HUES48 (cell line): ENCODE measurements around the gene TEX13A.
"Not testable (repeated sequence)": the region's sequence is repeated elsewhere in the genome, so short reads cannot be mapped to it uniquely, and the experiment has no call there.

ENCODE experiments used
- H3K27ac ChIP-seq: one replicate; pipeline ENCODE4 v1.7.0; 2013; ENCODE audit warnings: low read depth, low read length, inconsistent platforms
- H3K27me3 ChIP-seq: 2 replicates; pipeline ENCODE4 v1.6.1; 2013; ENCODE audit warnings: mild to moderate bottlenecking, low read length; ENCODE audit not compliant: control insufficient read depth, insufficient read depth
- H3K36me3 ChIP-seq: 2 replicates; pipeline ENCODE4 v1.6.1; 2013; ENCODE audit warnings: low read length; ENCODE audit not compliant: control insufficient read depth, insufficient read depth
- H3K4me1 ChIP-seq: 2 replicates; pipeline ENCODE4 v1.6.1; 2013; ENCODE audit warnings: mild to moderate bottlenecking, low read length; ENCODE audit not compliant: control insufficient read depth, insufficient read depth
- H3K4me3 ChIP-seq: 2 replicates; pipeline ENCODE4 v1.5.1; 2013; ENCODE audit warnings: mild to moderate bottlenecking, low read depth, low read length
- H3K9ac ChIP-seq: 2 replicates; pipeline ENCODE4 v1.6.1; 2013; ENCODE audit warnings: mild to moderate bottlenecking, low read depth, low read length, moderate library complexity
- H3K9me3 ChIP-seq: 2 replicates; pipeline ENCODE4 v1.6.1; 2013; ENCODE audit warnings: low read length; ENCODE audit not compliant: control insufficient read depth, insufficient read depth

TEX13A gene

GRCh38 chrX:105220636-105221035, at the start of gene TEX13A:
Gene TEX13A, minus strand, starts transcription at chrX:105220694. Its CDS starts 297 bp downstream, at chrX:105220397.
- no peaks in the 10 kb centered on the region for H3K27me3 ChIP-seq
- no peaks in the 10 kb centered on the region for H3K9me3 ChIP-seq

GRCh38 chrX:105269386-105269785, 48.9 kb upstream of the TEX13A start:
- Histone ChIP-seq H3K27ac (no peak overlapping the region), H3K36me3 (no peaks in the 10 kb centered on the region), H3K9me3 (no peaks in the 10 kb centered on the region), H3K4me3 (no peak overlapping the region), H3K9ac (no peak overlapping the region), H3K27me3 (no peaks in the 10 kb centered on the region; the same call in 1 of the 2 replicates), H3K4me1 (no peaks in the 10 kb centered on the region)

More at GRCh38 chrX:105220636-105221035, at the start of gene TEX13A:
- no peak within 1 kb of the TSS for H3K4me3 ChIP-seq
- no peaks in the 10 kb centered on the region for H3K4me1 ChIP-seq
- no peaks in the 10 kb centered on the region for H3K36me3 ChIP-seq
- H3K27ac ChIP-seq: no peak within 1 kb of the TSS
- H3K9ac ChIP-seq: no peak within 1 kb of the TSS

GRCh38 chrX:105267167-105267566, 46.7 kb upstream of the TEX13A start:
- H3K36me3 ChIP-seq: no peaks in the 10 kb centered on the region
- no peak overlapping the region for H3K9ac ChIP-seq
- no peaks in the 10 kb centered on the region for H3K9me3 ChIP-seq

GRCh38 chrX:105266456-105266855, 46.0 kb upstream of the TEX13A start:
- no peak overlapping the region for H3K4me3 ChIP-seq
- no peak overlapping the region for H3K27ac ChIP-seq
- no peaks in the 10 kb centered on the region for H3K27me3 ChIP-seq
- H3K4me1 ChIP-seq: no peaks in the 10 kb centered on the region
- H3K36me3 ChIP-seq: no peaks in the 10 kb centered on the region
- H3K9me3 ChIP-seq: no peaks in the 10 kb centered on the region
- no peak overlapping the region for H3K9ac ChIP-seq

More at GRCh38 chrX:105267167-105267566, 46.7 kb upstream of the TEX13A start:
- H3K27ac ChIP-seq: no peak overlapping the region
- no peaks in the 10 kb centered on the region for H3K27me3 ChIP-seq
- H3K4me1 ChIP-seq: no peaks in the 10 kb centered on the region
- H3K4me3 ChIP-seq: no peak overlapping the region

- H3K27me3 ChIP-seq: no peaks in the 10 kb centered on the region
- no peaks in the 10 kb centered on the region for H3K36me3 ChIP-seq
- H3K4me3 ChIP-seq: no peak overlapping the region
- H3K27ac ChIP-seq: no peak overlapping the region
- no peaks in the 10 kb centered on the region for H3K9me3 ChIP-seq
- no peak overlapping the region for H3K9ac ChIP-seq
- no peaks in the 10 kb centered on the region for H3K4me1 ChIP-seq
These were observed 44.6 kb upstream of the TEX13A start for GRCh38 chrX:105265093-105265492.

- Histone ChIP-seq H3K9ac (no peak overlapping the region), H3K4me3 (no peak overlapping the region), H3K4me1 (no peaks in the 10 kb centered on the region), H3K27ac (no peak overlapping the region), H3K27me3 (no peaks in the 10 kb centered on the region), H3K36me3 (no peaks in the 10 kb centered on the region), H3K9me3 (no peaks in the 10 kb centered on the region)
These were observed 43.3 kb upstream of the TEX13A start for GRCh38 chrX:105263801-105264200.

GRCh38 chrX:105263171-105263570, 42.7 kb upstream of the TEX13A start:
- Histone ChIP-seq H3K9ac (no peak overlapping the region), H3K36me3 (no peaks in the 10 kb centered on the region), H3K4me1 (no peaks in the 10 kb centered on the region), H3K9me3 (no peaks in the 10 kb centered on the region), H3K27ac (no peak overlapping the region), H3K27me3 (no peaks in the 10 kb centered on the region), H3K4me3 (no peak overlapping the region)

- Histone ChIP-seq H3K4me3 (no peak overlapping the region), H3K9ac (no peak overlapping the region), H3K36me3 (no peaks in the 10 kb centered on the region), H3K27ac (no peak overlapping the region), H3K4me1 (no peaks in the 10 kb centered on the region), H3K27me3 (no peaks in the 10 kb centered on the region), H3K9me3 (no peaks in the 10 kb centered on the region)
These were observed 40.0 kb upstream of the TEX13A start for GRCh38 chrX:105260291-105261043.

GRCh38 chrX:105241056-105241455, 20.6 kb upstream of the TEX13A start:
- Histone ChIP-seq H3K27ac (no peak overlapping the region), H3K36me3 (no peaks in the 10 kb centered on the region), H3K9ac (no peak overlapping the region), H3K4me1 (no peaks in the 10 kb centered on the region), H3K4me3 (no peak overlapping the region), H3K9me3 (no peaks in the 10 kb centered on the region), H3K27me3 (no peaks in the 10 kb centered on the region)

- H3K27me3 ChIP-seq, H3K4me3 ChIP-seq, H3K27ac ChIP-seq, H3K36me3 ChIP-seq, H3K4me1 ChIP-seq, H3K9ac ChIP-seq, H3K9me3 ChIP-seq: not testable (repeated sequence)
These were observed 16.9 kb upstream of the TEX13A start for GRCh38 chrX:105237407-105237806.

GRCh38 chrX:105229146-105229545, 8.7 kb upstream of the TEX13A start:
- Histone ChIP-seq H3K27me3 (peaks cover 3% of the 10 kb centered on the region; the same call in 1 of the 2 replicates), H3K4me1 (peaks cover 16% of the 10 kb centered on the region), H3K9me3 (no peaks in the 10 kb centered on the region), H3K4me3 (no peak overlapping the region), H3K9ac (no peak overlapping the region), H3K27ac (no peak overlapping the region), H3K36me3 (no peaks in the 10 kb centered on the region)
